NB4 (cell line): ENCODE results near the gene KCNK3.

Experiments
- DNase-seq: peaks from one replicate; pipeline ENCODE4 v3.0.0; 2010; ENCODE audit warnings: low read depth
- H3K4me3 ChIP-seq: one replicate; pipeline ENCODE4 v1.5.1; 2011; ENCODE audit warnings: mild to moderate bottlenecking, low read depth, low read length, moderate library complexity
- CTCF ChIP-seq: IDR thresholded peaks from one replicate; pipeline ENCODE4 v1.5.1; 2012; ENCODE audit warnings: low read depth, low read length
- MAX ChIP-seq: IDR thresholded peaks from 2 replicates; pipeline ENCODE4 v1.6.1; 2011; ENCODE audit warnings: low read depth, low read length
- MYC ChIP-seq: IDR thresholded peaks from 2 replicates; pipeline ENCODE4 v1.6.1; 2011; ENCODE audit warnings: low read depth, low read length
- POLR2A ChIP-seq: IDR thresholded peaks from 2 replicates; pipeline ENCODE4 v1.6.1; 2011; ENCODE audit warnings: mild to moderate bottlenecking; ENCODE audit not compliant: insufficient read length; ENCODE audit errors: extremely low read depth

Gene KCNK3

GRCh38 chr2:26687801-26688200 is 4.7 kb upstream of the KCNK3 start:
- DNase-seq = no peak
- TF ChIP-seq CTCF = no peak
- no peak for TF ChIP-seq POLR2A
- no peak for TF ChIP-seq MAX
- no peak for TF ChIP-seq MYC

GRCh38 chr2:26691161-26691560 is 1.4 kb upstream of the KCNK3 start:
- H3K4me3 ChIP-seq = no peak overlapping the region
- no peak for DNase-seq
- no peak for TF ChIP-seq CTCF
- TF ChIP-seq POLR2A = no peak
- no peak for TF ChIP-seq MYC
- TF ChIP-seq MAX = no peak

More at GRCh38 chr2:26687801-26688200, 4.7 kb upstream of the KCNK3 start:
- no peak overlapping the region for H3K4me3 ChIP-seq

- no peak for DNase-seq
- TF ChIP-seq MYC (no peak), CTCF (no peak), MAX (no peak), POLR2A (no peak)
- H3K4me3 ChIP-seq = no peak overlapping the region
These were observed 642 bp upstream of the KCNK3 start for GRCh38 chr2:26691881-26692278.

- no peak for DNase-seq
- H3K4me3 ChIP-seq = no peak overlapping the region
- TF ChIP-seq CTCF (no peak), MAX (no peak), MYC (no peak), POLR2A (no peak)
These were observed 651 bp downstream of the KCNK3 start for GRCh38 chr2:26692897-26693849.

GRCh38 chr2:26694001-26694400 is 1.5 kb downstream of the KCNK3 start:
- no peak for DNase-seq
- H3K4me3 ChIP-seq = no peak overlapping the region
- TF ChIP-seq MYC (no peak), MAX (no peak), POLR2A (no peak), CTCF (no peak)
